HG03060 (cell line): ENCODE measurements around the gene FYCO1.

Experiments used
- ATAC-seq: cut with Tn5 transposase; IDR thresholded peaks from one replicate; pipeline ENCODE4 v1.9.1; 2021; ENCODE audit warnings: low read depth, moderate number of reproducible peaks; ENCODE audit not compliant: unreplicated experiment

Gene FYCO1

GRCh38 chr3:45947361-45947760, 48.3 kb downstream of the FYCO1 start:
- ATAC-seq = no peak

DNA sequence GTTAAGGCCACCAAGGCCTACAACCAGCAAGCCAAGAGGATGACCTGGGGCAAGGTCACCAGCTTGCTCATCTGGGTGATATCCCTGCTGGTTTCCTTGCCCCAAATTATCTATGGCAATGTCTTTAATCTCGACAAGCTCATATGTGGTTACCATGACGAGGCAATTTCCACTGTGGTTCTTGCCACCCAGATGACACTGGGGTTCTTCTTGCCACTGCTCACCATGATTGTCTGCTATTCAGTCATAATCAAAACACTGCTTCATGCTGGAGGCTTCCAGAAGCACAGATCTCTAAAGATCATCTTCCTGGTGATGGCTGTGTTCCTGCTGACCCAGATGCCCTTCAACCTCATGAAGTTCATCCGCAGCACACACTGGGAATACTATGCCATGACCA, 48.7 kb downstream of the FYCO1 start:
- ATAC-seq = no peak

GRCh38 chr3:45946307-45946706, 49.3 kb downstream of the FYCO1 start:
- no peak for ATAC-seq

DNA sequence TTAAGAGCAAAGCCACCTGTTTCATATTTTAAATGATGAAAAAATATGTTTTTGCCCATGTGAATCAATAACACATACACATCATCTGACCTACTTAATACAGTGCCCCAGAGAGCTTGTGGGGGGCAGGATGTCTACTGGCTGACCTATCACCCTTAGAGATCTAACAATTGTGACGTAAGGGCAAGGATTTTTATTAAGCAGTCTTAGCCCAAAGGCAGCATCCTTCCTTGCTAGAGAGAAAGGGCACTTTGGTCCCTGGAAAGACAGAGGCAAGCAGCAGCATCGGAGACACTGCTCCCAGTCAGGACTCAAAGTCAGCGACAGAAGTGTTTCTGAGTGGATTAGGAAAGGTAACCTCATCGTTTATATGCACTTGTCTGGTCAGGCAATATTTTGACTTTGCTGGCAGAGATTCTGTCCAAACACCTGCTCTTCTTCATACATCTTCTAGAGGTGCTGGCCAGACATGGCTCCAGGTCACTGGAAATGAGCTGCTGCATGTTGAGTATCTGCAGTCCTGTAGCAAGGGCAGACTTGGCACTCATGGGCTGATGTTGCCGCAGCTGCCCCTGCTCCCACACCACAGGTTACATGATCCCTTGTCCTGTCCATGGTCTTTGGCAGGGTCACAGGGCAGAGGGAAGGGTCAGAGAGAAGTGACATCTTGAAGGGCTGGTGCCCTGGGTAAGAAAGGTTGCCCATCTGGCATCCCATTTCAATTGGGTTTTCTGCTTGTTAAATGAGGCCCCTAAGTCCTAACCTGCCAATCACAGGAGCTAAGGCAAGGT, 50.6 kb downstream of the FYCO1 start:
- ATAC-seq = no peak

GRCh38 chr3:45943207-45943846, 52.3 kb downstream of the FYCO1 start, which contains the start of gene CXCR6:
TSS of gene CXCR6 (plus strand) at chr3:45943464. CDS start at chr3:45946482, 3,018 bp downstream.
- no peak for ATAC-seq

DNA sequence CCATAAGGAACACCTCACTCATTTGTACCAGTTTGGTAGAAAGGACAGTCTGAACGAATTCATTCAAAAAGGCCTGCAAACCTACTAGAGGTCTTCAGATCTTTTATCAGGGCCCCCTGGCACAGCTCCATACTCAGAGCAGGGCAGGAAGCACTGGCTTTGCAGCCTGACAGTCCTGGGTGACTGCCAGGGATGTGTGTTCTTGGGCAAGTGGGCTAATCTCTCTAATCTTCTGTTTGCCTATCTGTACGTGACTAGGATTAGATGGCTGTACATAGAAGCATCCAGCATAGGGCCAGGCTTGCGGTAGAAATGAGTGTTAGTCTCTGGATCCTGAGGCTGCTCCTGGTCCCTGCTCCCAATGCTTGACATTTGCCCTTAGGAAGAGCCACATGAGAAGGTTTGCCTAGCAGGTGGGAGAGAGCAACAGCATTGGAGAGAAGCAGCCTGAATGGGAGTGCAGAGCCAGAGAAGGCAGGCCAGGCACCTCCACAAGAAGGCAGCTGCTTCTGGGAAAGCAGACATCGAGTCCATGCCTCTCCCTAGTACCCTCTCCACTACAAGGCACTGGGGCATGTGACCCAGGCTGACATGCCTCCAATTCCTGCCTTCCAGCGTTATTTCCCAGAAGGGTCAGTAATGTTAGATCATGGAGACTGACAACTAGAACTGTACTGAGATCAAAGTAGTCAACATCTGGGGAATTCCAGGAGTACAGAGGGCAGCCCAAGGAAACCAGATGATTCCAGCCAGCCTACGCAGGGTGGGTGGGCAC, 53.4 kb downstream of the FYCO1 start:
- no peak for ATAC-seq

DNA sequence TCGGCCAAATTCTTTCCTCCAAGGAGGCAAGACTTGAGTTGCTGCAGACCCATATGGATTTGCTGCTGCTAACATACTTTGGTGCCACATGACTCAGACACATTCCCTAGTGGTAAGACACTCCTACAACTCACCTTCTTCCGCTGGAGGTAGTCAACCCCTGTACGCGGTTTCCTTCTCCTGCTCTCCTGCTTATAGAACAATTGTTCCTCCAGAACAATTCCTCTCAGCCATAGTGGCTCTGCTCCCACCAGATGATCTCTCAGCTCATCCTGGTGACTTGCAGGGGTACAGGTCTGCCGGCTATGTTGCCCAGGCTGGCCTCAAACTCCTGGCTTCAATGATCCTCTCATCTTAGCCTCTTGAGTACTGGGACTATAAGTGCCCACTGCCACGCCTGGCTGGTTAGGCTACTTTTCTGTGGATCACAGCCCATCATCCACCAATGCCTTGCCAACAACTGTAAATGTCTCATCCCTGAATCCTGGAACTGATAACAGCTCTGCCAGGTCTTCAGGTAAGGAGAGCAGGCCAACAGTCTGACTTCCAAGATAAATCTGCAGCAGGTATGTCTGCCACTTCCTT, 54.8 kb downstream of the FYCO1 start:
- ATAC-seq = no peak

- ATAC-seq = no peak
Observed at GRCh38 chr3:45940004-45940780, 55.4 kb downstream of the FYCO1 start.

DNA sequence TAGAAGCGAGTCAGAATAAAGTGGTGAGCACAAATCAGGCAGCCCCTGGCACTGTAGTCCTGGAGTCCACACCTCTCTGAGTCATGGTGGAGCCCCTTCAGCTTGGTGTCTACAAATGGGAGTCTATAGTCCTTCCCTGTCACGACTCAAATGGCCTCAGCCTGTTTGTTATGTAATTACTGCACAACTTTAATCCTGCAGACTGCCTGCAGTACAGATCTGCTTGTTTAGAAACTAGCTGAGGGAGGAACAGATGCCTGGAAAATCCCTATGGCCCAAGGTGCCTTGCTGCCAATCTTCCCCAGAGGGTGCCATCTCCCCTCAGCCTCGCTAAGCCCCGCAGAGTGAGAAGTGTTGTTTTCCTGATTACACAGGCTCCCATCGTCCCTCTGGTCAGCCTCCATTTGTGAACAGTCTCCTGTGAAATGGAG, 56.3 kb downstream of the FYCO1 start:
- no peak for ATAC-seq

DNA sequence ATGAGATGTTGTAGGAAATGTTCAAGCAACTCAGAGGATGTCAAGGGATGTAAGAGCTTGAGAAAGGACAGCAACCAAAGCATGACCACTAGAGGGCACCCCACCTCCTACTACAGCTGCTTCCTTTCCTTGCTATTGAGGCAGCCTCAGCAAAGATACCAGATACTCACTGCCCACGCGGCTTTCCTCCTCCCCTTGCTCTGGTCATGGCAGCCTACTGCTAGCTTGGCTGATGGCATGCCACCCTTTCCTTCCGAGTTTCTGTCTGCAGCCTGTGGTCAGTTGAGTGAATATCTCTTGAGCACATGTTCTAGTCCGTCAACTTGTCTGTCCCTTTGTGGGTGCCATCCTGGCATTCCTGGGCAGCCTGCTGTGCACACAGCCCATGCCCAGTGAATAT, 56.8 kb downstream of the FYCO1 start:
- ATAC-seq = no peak

GRCh38 chr3:45938043-45938435, 57.6 kb downstream of the FYCO1 start:
- ATAC-seq = no peak

GRCh38 chr3:45937206-45938042, 58.2 kb downstream of the FYCO1 start:
- ATAC-seq = no peak

DNA sequence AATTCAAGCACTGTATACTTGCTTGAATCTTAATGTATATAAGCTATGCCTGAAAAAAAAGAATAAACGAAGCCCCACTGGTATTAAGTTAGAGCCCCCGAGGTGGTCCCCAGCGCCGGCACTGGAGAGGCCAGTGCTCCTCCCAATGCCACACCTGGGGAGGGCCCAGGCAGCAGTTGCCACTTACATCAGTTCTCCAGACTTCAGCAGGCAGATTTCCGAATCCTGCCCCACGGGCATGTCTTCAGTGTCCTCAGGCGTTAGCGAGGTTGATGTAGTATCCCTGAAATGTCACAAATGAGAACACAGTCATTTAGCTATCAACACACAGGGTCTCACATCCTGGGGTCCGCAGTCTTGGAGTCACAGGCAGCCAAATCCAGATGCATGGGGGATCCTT, 59.4 kb downstream of the FYCO1 start:
- no peak for ATAC-seq

DNA sequence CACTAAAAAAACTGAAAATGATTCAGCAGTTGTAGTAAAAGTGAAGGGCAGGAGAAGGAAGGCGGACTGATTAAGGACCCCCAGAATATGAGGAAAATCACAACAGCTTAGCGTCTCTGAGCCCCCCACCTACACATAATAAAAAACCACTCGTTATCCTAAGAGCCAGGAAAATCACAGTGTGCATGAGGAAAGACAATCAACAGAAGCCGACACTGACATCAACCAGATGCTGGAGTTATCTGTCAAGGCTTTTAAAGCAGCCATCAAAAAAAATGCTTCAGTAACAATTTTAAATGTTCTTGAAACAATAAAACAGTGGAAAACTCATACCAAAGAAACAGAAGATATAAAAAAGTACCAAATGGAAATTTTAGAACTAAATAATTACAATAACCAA, 62.0 kb downstream of the FYCO1 start:
- no peak for ATAC-seq

DNA sequence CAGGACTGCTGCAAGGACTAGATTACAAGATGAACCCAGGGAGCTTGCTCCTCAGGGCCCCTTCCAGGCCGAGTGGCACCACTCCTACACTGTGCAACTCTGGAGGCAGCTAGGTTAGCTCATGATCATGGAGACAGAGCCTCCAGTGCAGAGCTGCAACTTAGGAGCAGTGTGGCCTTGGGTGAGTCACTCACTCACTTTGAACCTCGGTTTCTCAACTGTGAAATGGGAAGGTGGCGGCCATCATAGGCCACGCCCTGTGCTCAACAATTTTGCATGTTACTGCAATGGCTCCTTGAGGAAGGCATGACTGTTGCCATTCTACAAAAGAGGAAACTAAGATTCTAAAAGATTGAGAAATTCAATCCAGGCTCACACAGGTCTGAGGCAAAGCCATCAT, 63.5 kb downstream of the FYCO1 start:
- no peak for ATAC-seq

- no peak for ATAC-seq
Observed at GRCh38 chr3:45931496-45931895, 64.1 kb downstream of the FYCO1 start.

GRCh38 chr3:45929042-45929679, 66.5 kb downstream of the FYCO1 start:
- no peak for ATAC-seq

- ATAC-seq = no peak
Observed at GRCh38 chr3:45927881-45928280, 67.7 kb downstream of the FYCO1 start.

- no peak for ATAC-seq
Observed at GRCh38 chr3:45923755-45924154, 71.9 kb downstream of the FYCO1 start.
